NCI-H82 treated with DMSO at 0.1 percent for 48 hours (cell line): ENCODE measurements around the gene ATF6.

Experiments
- DNase-seq: peaks from one replicate; lab custom pipeline; 2025; ENCODE audit not compliant: unreplicated experiment; lab: John Stamatoyannopoulos, UW

ATF6 gene

GRCh38 chr1:161933592-161934588 is 167.8 kb downstream of the ATF6 start:
- no peak for DNase-seq

- no peak for DNase-seq
Measured at GRCh38 chr1:161935264-161935663, 169.1 kb downstream of the ATF6 start.

DNA sequence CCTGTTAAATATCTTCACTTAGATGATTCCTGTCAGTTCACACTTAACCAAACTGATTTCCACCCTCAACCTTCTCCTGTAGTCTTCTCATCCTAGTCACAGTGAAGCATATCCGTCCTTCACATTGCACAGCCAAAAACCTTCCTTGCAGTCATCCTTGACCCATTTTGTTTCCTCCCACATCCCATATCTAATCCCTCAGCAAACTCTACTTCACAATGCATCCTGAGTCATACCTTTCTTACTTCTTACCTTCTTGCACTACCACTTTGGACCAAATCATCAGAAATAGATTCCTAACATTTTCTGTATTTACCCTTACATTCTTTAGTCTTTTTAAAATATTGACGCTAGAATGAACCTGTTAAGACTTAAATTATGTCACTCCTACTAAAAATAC is 170.7 kb downstream of the ATF6 start:
- DNase-seq, result no peak

- DNase-seq, result no peak
Measured at GRCh38 chr1:161940866-161941591, 174.9 kb downstream of the ATF6 start.

DNA sequence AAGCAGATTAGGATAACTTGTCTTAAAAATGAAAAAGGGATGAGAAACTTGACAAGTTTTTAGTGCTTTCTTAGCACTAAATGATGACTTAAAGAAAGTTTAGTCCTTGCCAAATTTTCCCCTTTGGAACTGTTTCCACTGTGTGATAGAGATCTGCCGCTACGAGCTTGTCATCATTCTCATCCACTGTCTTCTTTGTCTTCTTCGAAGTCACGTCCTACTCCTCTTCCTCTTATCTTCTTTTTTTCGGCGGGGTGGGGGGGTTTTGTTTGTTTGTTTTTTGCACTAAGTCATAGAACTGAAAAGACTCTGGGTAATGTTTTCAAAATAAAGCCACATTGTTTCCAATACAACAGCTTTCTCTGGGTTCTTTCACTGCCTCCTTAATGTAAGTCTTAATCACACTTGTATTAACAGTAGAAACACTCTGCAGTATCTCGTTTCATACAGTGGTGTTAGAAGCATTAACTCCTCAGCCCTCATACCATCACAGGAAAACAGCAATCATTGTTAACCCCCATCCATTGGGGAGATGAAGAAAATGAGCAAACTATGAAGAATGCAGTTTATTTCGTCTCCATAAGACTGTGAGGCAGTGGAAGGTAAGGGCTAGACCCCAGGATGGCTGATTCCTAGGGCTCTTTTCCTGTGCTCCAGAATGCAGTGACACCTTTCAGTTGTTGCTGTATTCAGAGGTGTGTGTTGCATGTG is 175.8 kb downstream of the ATF6 start:
- no peak for DNase-seq

DNA sequence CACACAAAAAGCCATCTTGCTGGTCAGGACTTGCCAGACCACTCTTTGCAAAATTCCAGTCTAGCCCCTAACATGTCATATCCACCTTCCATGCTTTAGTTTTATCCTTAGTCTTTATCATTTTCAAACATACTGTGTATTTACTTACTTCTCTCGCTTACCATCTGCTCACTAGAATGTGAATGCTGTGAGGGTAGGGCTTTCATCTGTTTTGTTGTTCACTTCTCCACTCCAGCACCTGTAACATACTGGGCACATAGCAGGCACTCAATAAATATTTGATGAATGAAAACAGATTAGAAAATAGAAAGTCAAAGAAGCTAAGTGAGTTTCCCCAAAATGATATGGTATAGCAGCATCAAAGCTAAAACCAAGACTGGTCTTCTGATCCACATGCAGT is 177.6 kb downstream of the ATF6 start:
- DNase-seq, result no peak

DNA sequence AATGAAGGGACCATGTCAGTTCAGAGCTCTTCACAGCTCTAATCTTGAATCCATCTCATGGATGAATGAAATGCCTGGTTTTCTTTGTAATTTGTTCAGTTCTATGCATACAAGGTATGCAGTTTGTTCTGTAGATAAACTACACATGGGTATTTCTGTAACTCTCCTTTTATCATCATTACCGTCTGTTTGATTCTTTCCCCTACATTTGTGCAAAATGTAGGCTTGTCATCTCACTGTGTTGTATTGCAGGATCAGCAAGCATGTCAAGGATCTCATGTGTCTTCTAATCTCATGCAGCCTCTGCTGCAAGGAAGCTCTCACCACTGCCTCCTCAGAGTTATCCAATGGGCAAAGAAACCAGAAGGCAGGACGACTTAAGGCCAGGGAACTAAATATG is 178.3 kb downstream of the ATF6 start:
- DNase-seq, result no peak

GRCh38 chr1:161945306-161946060 is 179.4 kb downstream of the ATF6 start:
- no peak for DNase-seq

DNA sequence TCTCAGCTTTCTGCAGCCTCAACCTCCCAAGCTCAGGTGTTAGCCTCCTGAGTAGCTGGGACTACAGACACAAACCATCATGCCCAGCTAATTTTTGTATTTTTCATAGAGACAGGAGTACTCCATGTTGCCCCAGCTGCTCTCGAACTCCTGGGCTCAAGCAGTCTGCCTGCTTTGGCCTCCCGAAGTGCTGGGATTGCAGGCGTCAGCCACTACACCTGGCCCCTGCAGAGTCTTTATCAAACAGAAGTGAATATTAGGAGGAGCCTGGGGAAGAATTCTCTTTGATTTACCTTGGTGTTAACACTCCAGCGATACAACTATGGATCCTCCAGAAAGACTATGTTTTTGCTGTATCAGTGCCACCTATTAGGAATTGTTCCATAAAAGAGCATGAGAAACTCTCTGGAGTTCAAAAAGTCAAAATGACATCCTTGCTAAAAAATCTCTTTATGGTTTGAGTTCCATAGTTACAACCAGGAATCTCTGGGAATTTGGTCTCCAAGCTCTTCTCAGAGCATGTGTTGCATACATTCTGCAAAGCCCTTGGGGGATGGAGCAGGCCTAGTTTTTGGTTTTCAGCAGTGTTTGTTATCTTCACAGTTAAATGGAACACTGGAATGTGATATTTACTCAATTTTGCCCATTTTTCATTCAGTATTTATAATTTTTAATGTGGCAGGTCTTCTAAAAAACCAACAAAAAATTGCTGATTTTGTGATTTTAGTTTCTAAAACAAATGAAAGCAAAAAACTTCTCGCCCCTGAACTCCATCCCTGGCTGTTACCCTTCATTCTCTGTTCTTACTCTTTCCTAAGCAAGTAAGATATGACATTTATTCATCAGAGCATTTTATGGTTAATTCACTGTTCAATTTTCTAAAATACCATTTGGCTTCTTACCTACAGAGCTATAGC is 180.2 kb downstream of the ATF6 start:
- DNase-seq, result no peak

DNA sequence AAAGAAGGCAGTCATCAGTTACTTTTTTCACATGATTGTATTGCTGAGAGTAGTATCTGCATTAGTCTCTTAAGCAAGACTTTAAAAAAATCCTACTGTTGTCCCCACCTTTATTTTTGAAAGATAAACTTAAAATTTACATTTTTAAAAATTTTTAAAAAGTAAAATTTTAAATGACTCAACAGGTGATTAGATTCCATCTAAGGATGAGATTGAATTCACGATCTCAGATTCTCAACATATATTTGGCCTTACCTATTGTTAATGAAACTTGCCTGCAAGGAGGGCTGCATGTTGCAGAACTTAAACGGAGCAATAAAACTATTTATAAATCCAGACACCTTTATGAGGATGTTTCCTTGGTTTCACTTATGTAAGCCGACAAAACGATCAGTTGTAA is 182.3 kb downstream of the ATF6 start:
- DNase-seq, result no peak

- no peak for DNase-seq
Measured at GRCh38 chr1:161949548-161949947, 183.4 kb downstream of the ATF6 start.

- no peak for DNase-seq
Measured at GRCh38 chr1:161950377-161950776, 184.3 kb downstream of the ATF6 start.

GRCh38 chr1:161951646-161952045 is 185.5 kb downstream of the ATF6 start:
- DNase-seq, result no peak

GRCh38 chr1:161952607-161953172 is 186.6 kb downstream of the ATF6 start:
- no peak for DNase-seq

DNA sequence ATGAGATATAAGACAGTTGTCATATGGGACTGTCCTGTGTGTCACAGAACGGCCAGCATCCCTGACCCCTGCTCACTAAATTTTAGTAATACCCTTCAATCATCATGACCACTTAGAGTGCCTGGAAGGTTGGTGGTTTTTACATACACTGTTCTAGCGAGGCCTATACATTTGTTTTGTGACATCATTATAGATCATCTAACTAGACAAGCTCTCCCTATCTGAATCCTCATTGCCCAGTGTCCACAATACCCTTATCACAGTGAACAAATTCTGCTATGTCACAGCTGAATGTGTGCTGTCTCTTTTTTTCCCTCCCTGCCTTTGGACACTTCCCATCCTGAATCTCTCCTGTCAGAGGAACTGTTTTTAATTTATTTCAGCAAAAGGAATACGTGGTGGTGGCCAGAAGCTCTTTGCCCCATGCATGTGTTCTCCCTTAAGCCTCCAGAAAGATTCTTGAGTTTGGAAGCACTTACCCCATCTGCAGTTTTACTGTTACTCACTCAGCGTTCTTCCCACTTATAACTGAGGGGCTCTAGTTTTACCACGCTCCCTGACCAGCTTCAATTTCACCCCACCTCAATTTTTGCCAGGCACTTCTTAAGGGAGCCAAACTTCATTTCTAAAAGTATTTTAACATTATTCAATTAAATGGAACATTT is 187.3 kb downstream of the ATF6 start:
- DNase-seq, result no peak

- DNase-seq, result no peak
Measured at GRCh38 chr1:161954050-161954449, 187.9 kb downstream of the ATF6 start.

GRCh38 chr1:161954466-161954865 is 188.3 kb downstream of the ATF6 start:
- DNase-seq, result no peak

- no peak for DNase-seq
Measured at GRCh38 chr1:161955606-161956005, 189.5 kb downstream of the ATF6 start.

DNA sequence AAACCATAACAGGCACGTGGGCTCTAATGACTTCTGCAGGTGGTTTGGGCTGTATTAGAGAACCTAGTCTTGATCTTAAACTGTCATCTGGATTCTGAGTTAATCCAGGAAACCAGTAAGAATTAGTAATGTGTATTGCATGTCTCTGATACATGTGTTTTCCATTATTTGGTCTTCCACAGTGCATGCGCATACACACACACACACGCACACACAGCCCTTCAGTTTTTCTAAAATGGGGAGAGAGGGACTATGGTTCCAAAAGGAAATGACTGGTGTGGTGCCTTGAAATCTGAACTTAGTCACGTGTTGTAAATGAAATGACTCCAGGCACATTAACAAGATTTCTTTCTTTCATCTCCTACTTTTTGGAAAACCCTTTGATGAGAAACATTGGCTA is 190.0 kb downstream of the ATF6 start:
- DNase-seq, result no peak
